Motor neuron (in vitro differentiated cells): ENCODE data around the gene USP43. TPM values are rescaled to one million over a fixed set of nuclear protein-coding genes. Genes with fewer than 3 reads are reported as not detected.

Experiments used
- ATAC-seq, 8 experiments: fragments of 200-7000 bp; cut with Tn5 transposase; replicated peaks in 6 of 8; 2 replicates each; pipeline ENCODE4 v1.8.0; 2021; ENCODE audit warnings: mild to moderate bottlenecking in 8 of 8, moderate library complexity in 8 of 8
- H3K27ac ChIP-seq, 2 donors: fragments of 250-450 bp; sonication (Bioruptor Pico); 2 replicates each; pipeline ENCODE4 v1.9.0; 2021; ENCODE audit warnings: antibody characterized with exemption in 2 of 2, mild to moderate bottlenecking in 2 of 2, moderate library complexity in 1 of 2
- H3K4me1 ChIP-seq, 2 donors: fragments of 250-450 bp; sonication (Bioruptor Pico); replicated peaks in 1 of 2; 2 replicates each; pipeline ENCODE4 v1.6.1; 2021; ENCODE audit warnings: antibody characterized with exemption in 2 of 2, mild to moderate bottlenecking in 2 of 2, moderate library complexity in 1 of 2
- H3K4me3 ChIP-seq, 5 donors: fragments of 250-450 bp; sonication (Bioruptor Pico); 2 replicates each; pipeline ENCODE4 v1.9.0; 2021; ENCODE audit warnings: antibody characterized with exemption in 5 of 5, mild to moderate bottlenecking in 5 of 5, moderate library complexity in 4 of 5
- WGBS, 10 experiments: fragments of 450-650 bp; shearing (Covaris generic); methylation state at CpG; one replicate each; pipeline ENCODE4 v1.0.0; 2022; 5-methylcytosine and 5-hydroxymethylcytosine counted together
- in situ Hi-C, 9 experiments: fragments of 400-800 bp; cut with MboI; loops; one replicate each; pipeline ENCODE4 v1.15.0; 2021; ENCODE audit warnings: low sequenced_read_pairs in 9 of 9, low pct_unique_long_range_greater_than_20kb in 2 of 9; ENCODE audit not compliant: unreplicated experiment in 9 of 9
- total RNA-seq, 8 experiments: library from RNA; unstranded; fragments of 300-600 nt; gene quantifications; 2 replicates each; pipeline versions ENCODE4 v1.2.3 to v1.2.4, GENCODE V29; 2022

Gene USP43
- total RNA-seq, 8 experiments from 2014 or later: 0.49 to 3.6 (median 0.90) TPM; not detected in 1

- in situ Hi-C loops: loop anchor here in 1 of 9 experiments (25.0 kb wide), 1 partner anchor 883 kb away; no protein-coding TSS in a partner anchor
These were observed 83.8 kb downstream of the USP43 start for GRCh38 chr17:9729034-9729650.

GRCh38 chr17:9729735-9730420 is 84.6 kb downstream of the USP43 start:
- H3K4me3 ChIP-seq: no peak overlapping the region
- H3K4me1 ChIP-seq: peaks cover 0 to 3% of the 10 kb centered on the region in 2 donors
- in situ Hi-C loops: loop anchor here in 1 of 9 experiments (25.0 kb wide), 1 partner anchor 882 kb away; no protein-coding TSS in a partner anchor
- WGBS, 10 experiments: 27 to 100% (median 82%) methylated on average over 2 to 10 of the region's 11 CpGs
- ATAC-seq: no peak
- no peak overlapping the region for H3K27ac ChIP-seq

More at GRCh38 chr17:9729034-9729650, 83.8 kb downstream of the USP43 start:
- WGBS, 10 experiments: 0 to 29% (median 6%) methylated on average over 1 to 2 of the region's 2 CpGs; no CpG with 5 or more reads in 1 of the 10 experiments
- H3K27ac ChIP-seq: no peak overlapping the region
- H3K4me1 ChIP-seq: peaks cover 0 to 3% of the 10 kb centered on the region in 2 donors
- no peak overlapping the region for H3K4me3 ChIP-seq
- peak; percentile 36 to 60 (median 46) for ATAC-seq

GRCh38 chr17:9750524-9750923 is 105.2 kb downstream of the USP43 start:
- H3K4me1 ChIP-seq: peaks cover 0 to 12% of the 10 kb centered on the region in 2 donors
- 28 to 78% (median 66%) methylated on average over 2 to 9 of the region's 9 CpGs for WGBS, 10 experiments
- in situ Hi-C loops: no loop called here
- no peak overlapping the region for H3K4me3 ChIP-seq
- peak in 1 of 8 experiments; percentile 8 for ATAC-seq
- H3K27ac ChIP-seq: no peak overlapping the region

GRCh38 chr17:9755083-9755482 is 109.8 kb downstream of the USP43 start:
- H3K27ac ChIP-seq: no peak overlapping the region
- H3K4me1 ChIP-seq: peaks cover 0 to 12% of the 10 kb centered on the region in 2 donors
- in situ Hi-C loops: no loop called here
- H3K4me3 ChIP-seq: no peak overlapping the region
- no peak for ATAC-seq
- 16 to 100% (median 69%) methylated on average over 1 to 3 of the region's 3 CpGs; no CpG with 5 or more reads in 3 of the 10 experiments for WGBS, 10 experiments

- Histone ChIP-seq H3K4me1 (no peaks in the 10 kb centered on the region), H3K4me3 (no peak overlapping the region), H3K27ac (no peak overlapping the region)
- no peak for ATAC-seq
- in situ Hi-C loops: no loop called here
- WGBS, 10 experiments: 0 to 100% (median 65%) methylated on average over 1 of the region's 1 CpG; no CpG with 5 or more reads in 4 of the 10 experiments
These were observed 114.9 kb downstream of the USP43 start for GRCh38 chr17:9760266-9760665.

GRCh38 chr17:9763643-9764042 is 118.3 kb downstream of the USP43 start:
- Histone ChIP-seq H3K27ac (no peak overlapping the region), H3K4me1 (no peaks in the 10 kb centered on the region), H3K4me3 (no peak overlapping the region)
- WGBS, 10 experiments: 0 to 63% (median 38%) methylated on average over 1 to 4 of the region's 4 CpGs; no CpG with 5 or more reads in 1 of the 10 experiments
- ATAC-seq: peak in 2 of 8 experiments; percentile 53 to 65
- in situ Hi-C loops: no loop called here

GRCh38 chr17:9765322-9765721 is 120.0 kb downstream of the USP43 start:
- WGBS, 10 experiments: 20 to 88% (median 75%) methylated on average over 1 of the region's 1 CpG; no CpG with 5 or more reads in 5 of the 10 experiments
- in situ Hi-C loops: no loop called here

GRCh38 chr17:9766970-9767369 is 121.7 kb downstream of the USP43 start:
- H3K27ac ChIP-seq: no peak overlapping the region
- 40 to 100% (median 77%) methylated on average over 1 to 4 of the region's 5 CpGs; no CpG with 5 or more reads in 4 of the 10 experiments for WGBS, 10 experiments
- H3K4me3 ChIP-seq: no peak overlapping the region
- in situ Hi-C loops: no loop called here
- H3K4me1 ChIP-seq: no peaks in the 10 kb centered on the region
- no peak for ATAC-seq

More at GRCh38 chr17:9765322-9765721, 120.0 kb downstream of the USP43 start:
- Histone ChIP-seq H3K4me1 (no peaks in the 10 kb centered on the region), H3K4me3 (no peak overlapping the region), H3K27ac (no peak overlapping the region)
- no peak for ATAC-seq

GRCh38 chr17:9767432-9767991 is 122.2 kb downstream of the USP43 start:
- H3K4me1 ChIP-seq: no peaks in the 10 kb centered on the region
- no peak overlapping the region for H3K4me3 ChIP-seq
- no peak for ATAC-seq
- 52 to 86% (median 80%) methylated on average over 1 to 3 of the region's 7 CpGs; no CpG with 5 or more reads in 4 of the 10 experiments for WGBS, 10 experiments
- H3K27ac ChIP-seq: no peak overlapping the region
- in situ Hi-C loops: no loop called here

GRCh38 chr17:9768381-9768934 is 123.1 kb downstream of the USP43 start:
- in situ Hi-C loops: no loop called here
- no peaks in the 10 kb centered on the region for H3K4me1 ChIP-seq
- no peak overlapping the region for H3K27ac ChIP-seq
- ATAC-seq: peak in 1 of 8 experiments; percentile 19
- 3 to 62% (median 26%) methylated on average over 3 to 5 of the region's 5 CpGs; no CpG with 5 or more reads in 2 of the 10 experiments for WGBS, 10 experiments
- H3K4me3 ChIP-seq: no peak overlapping the region

GRCh38 chr17:9769036-9769695 is 123.8 kb downstream of the USP43 start:
- in situ Hi-C loops: no loop called here

GRCh38 chr17:9771465-9771864 is 126.1 kb downstream of the USP43 start:
- no peak overlapping the region for H3K4me3 ChIP-seq
- H3K27ac ChIP-seq: no peak overlapping the region
- no peak for ATAC-seq
- H3K4me1 ChIP-seq: no peaks in the 10 kb centered on the region
- in situ Hi-C loops: no loop called here
- WGBS, 10 experiments: 93 to 100% (median 97%) methylated on average over 1 to 11 of the region's 27 CpGs; no CpG with 5 or more reads in 6 of the 10 experiments

More at GRCh38 chr17:9769036-9769695, 123.8 kb downstream of the USP43 start:
- Histone ChIP-seq H3K4me1 (no peaks in the 10 kb centered on the region), H3K27ac (no peak overlapping the region), H3K4me3 (no peak overlapping the region)
- WGBS, 10 experiments: 0 to 94% (median 89%) methylated on average over 1 to 8 of the region's 15 CpGs; no CpG with 5 or more reads in 4 of the 10 experiments
- ATAC-seq: no peak
